B cell (primary cell): ENCODE results near the gene SPPL2B.

Experiments
- CTCF ChIP-seq: fragments of 200-600 bp; IDR thresholded peaks from one replicate; pipeline ENCODE4 v1.8.0; 2022; ENCODE audit warnings: antibody characterized with exemption, mild to moderate bottlenecking
- EZH2 ChIP-seq: IDR thresholded peaks from 2 replicates; pipeline ENCODE4 v1.6.1; 2012; ENCODE audit warnings: borderline replicate concordance, low read depth, mild to moderate bottlenecking, moderate library complexity, low read length; ENCODE audit not compliant: insufficient read depth, poor library complexity, severe bottlenecking

- TF ChIP-seq EZH2 (no peak), CTCF (no peak)
Observed at GRCh38 chr19:2392366-2392765, 63.9 kb downstream of the SPPL2B start.
